Activated CD4-positive, alpha-beta T cell treated with anti-CD3 and anti-CD28 coated beads for 36 hours (primary cell): Measurements from ENCODE around the gene OLA1. TPM values are rescaled to one million over a fixed set of nuclear protein-coding genes. Genes with fewer than 3 reads are reported as not detected.

Experiments used
- ATAC-seq: fragments of 200-7000 bp; cut with Tn5 transposase; one replicate; pipeline ENCODE4 v1.10.0; 2021; ENCODE audit warnings: mild to moderate bottlenecking, moderate library complexity
- CTCF ChIA-PET: fragments of 350-600 bp; sonication (Branson Sonifier 250); formaldehyde crosslinking; loops from one replicate; lab custom pipeline; 2021; ENCODE audit warnings: antibody characterized with exemption; lab: Charles Lee
- POLR2A ChIA-PET: fragments of 350-600 bp; sonication (Branson Sonifier 250); formaldehyde crosslinking; loops from one replicate; lab custom pipeline; 2021; ENCODE audit warnings: antibody characterized with exemption, inconsistent platforms; lab: Charles Lee
- DNase-seq: peaks from one replicate; pipeline ENCODE4 v3.0.0-alpha.2; 2020
- H3K27ac Mint-ChIP-seq: one replicate; pipeline ENCODE4 v1.8.0; 2021; ENCODE audit warnings: mixed read lengths
- H3K27me3 Mint-ChIP-seq: one replicate; pipeline ENCODE4 v1.8.0; 2021; ENCODE audit warnings: mixed read lengths
- H3K36me3 Mint-ChIP-seq: one replicate; pipeline ENCODE4 v1.8.0; 2021; ENCODE audit warnings: low read depth, mixed read lengths
- H3K4me1 Mint-ChIP-seq: one replicate; pipeline ENCODE4 v1.8.0; 2021; ENCODE audit warnings: mixed read lengths
- H3K4me3 Mint-ChIP-seq: one replicate; pipeline ENCODE4 v1.8.0; 2021; ENCODE audit warnings: mild to moderate bottlenecking, moderate library complexity, mixed read lengths
- H3K9me3 Mint-ChIP-seq: one replicate; pipeline ENCODE4 v1.8.0; 2021; ENCODE audit warnings: low read depth, mixed read lengths
- intact Hi-C, 2 experiments: fragments of 100-400 bp; cut with DNase I in 1 of 2; cut with micrococcal nuclease in 1 of 2; formaldehyde crosslinking; loops; one replicate each; pipeline versions ENCODE4 v1.14.2 to v1.15.1; 2022 to 2024; cut with DNase I, micrococcal nuclease
- total RNA-seq, 2 experiments: library from RNA; stranded (reverse); gene quantifications; one replicate each; pipeline ENCODE4 v1.2.3, GENCODE V29; 2021

OLA1 gene
- total RNA-seq, 2 experiments from 2014 or later, result 136 to 157 TPM

DNA sequence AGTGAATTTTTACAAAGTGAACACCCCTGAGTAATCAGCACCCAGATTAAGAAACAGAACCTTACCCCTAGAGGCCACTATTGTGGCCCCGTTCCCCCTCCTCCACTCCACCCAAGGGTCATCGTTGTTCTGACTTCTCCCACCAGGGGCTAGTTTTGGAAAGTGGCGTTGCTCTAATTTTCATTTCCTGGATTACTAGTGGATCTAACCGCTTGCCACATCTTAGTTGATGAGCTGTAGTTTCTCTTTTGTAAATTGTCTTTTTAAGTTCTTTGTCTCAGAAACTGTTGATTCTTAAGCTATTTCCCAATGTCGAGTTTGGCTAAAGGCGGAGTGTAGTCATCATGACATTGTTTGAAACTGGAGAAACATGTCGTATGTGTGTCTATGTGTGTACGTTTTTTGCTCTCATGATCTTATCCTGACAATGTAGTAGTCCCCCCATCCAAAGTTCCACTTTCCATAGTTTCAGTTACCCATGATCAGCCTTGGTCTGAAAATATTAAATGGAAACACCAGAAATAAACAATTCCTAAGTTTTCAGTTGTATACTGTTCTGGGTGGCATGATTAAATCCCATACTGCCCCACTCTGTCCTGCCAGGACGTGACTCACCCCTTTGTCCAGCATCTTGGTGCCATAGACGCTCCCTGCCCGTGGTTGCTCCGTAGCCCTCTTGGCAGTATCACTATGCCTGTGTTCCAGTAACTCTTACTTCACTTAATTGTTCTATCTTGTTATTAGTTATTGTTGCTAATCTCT, 212.2 kb downstream of the OLA1 start:
- H3K27me3 Mint-ChIP-seq, result peaks cover 7% of the 10 kb centered on the region
- H3K27ac Mint-ChIP-seq, result no peak overlapping the region
- ATAC-seq (no peak), DNase-seq (no peak)
- H3K9me3 Mint-ChIP-seq, result no peaks in the 10 kb centered on the region
- CTCF ChIA-PET, result interaction anchor here (1.2 kb wide), 1 partner anchor 12 kb away, joined by 5 read pairs; no protein-coding TSS in a partner anchor
- peaks cover 18% of the 10 kb centered on the region for H3K4me1 Mint-ChIP-seq
- POLR2A ChIA-PET, result no interaction called here
- H3K36me3 Mint-ChIP-seq, result no peaks in the 10 kb centered on the region
- H3K4me3 Mint-ChIP-seq, result no peak overlapping the region
- intact Hi-C loops, result loop anchor here in 1 of 2 experiments (5.0 kb wide), 1 partner anchor 74 kb away; no protein-coding TSS in a partner anchor

DNA sequence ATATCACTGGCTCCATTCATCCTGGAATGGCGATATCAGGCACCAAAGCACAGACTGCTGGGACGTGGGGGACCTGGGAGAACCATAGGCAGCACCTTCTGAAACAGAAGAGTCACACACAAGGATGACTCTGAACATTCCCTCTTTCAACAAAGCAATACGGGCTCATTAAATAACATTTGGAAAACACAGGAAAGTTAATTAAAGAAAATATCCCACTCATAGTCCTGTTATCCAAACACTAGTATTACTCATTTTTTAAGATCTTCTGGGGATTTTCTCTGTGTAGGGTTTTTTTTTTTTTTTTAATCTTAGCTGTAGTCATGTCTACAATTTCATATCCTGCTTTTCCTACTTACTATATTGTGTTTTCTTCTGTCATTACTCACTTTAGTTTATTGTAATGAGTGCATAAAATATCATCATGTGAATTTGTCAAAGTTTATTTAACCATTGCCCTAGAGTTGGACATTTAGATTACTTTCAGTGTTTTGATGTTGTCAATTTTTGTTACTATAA, 213.2 kb downstream of the OLA1 start:
- H3K36me3 Mint-ChIP-seq, result no peaks in the 10 kb centered on the region
- no peak overlapping the region for H3K4me3 Mint-ChIP-seq
- CTCF ChIA-PET, result interaction anchor here (1.2 kb wide), 1 partner anchor 11 kb away, joined by 5 read pairs; no protein-coding TSS in a partner anchor
- no peak overlapping the region for H3K27ac Mint-ChIP-seq
- no peaks in the 10 kb centered on the region for H3K9me3 Mint-ChIP-seq
- DNase-seq (no peak), ATAC-seq (no peak)
- peaks cover 7% of the 10 kb centered on the region for H3K27me3 Mint-ChIP-seq
- intact Hi-C loops, result loop anchor here in 1 of 2 experiments (5.0 kb wide), 1 partner anchor 73 kb away; no protein-coding TSS in a partner anchor
- peaks cover 18% of the 10 kb centered on the region for H3K4me1 Mint-ChIP-seq
- POLR2A ChIA-PET, result no interaction called here

- ATAC-seq (no peak), DNase-seq (no peak)
- intact Hi-C loops, result no loop called here
- Mint-ChIP-seq H3K4me1 (peaks cover 1% of the 10 kb centered on the region), H3K27ac (no peak overlapping the region), H3K36me3 (no peaks in the 10 kb centered on the region), H3K27me3 (peaks cover 7% of the 10 kb centered on the region), H3K9me3 (no peaks in the 10 kb centered on the region), H3K4me3 (no peak overlapping the region)
- POLR2A ChIA-PET, result no interaction called here
- CTCF ChIA-PET, result no interaction called here
Observed at GRCh38 chr2:174033163-174033550, 215.2 kb downstream of the OLA1 start.

DNA sequence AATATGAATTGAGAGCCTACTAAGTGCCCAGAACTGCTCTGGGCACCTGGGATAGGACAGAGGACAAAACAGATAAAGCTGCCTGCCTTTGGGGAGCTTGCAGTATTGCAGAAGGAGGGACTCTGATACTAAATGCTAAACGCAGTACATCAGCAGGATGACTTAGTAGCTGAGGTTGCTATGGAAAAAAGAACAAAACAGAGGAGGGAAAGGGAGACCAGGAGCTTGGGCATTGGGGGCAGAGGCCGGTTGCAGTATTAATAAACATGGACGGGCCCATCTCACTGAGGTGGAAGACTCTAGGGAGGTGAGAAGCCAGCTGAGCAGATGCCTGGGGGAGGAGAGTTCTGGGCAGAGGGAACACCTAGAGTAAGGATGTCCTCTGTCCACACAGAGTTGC, 217.1 kb downstream of the OLA1 start:
- Mint-ChIP-seq H3K36me3 (no peaks in the 10 kb centered on the region), H3K27ac (no peak overlapping the region), H3K9me3 (no peaks in the 10 kb centered on the region), H3K4me3 (no peak overlapping the region), H3K27me3 (peaks cover 4% of the 10 kb centered on the region), H3K4me1 (no peaks in the 10 kb centered on the region)
- intact Hi-C loops, result no loop called here
- DNase-seq (no peak), ATAC-seq (no peak)
- POLR2A ChIA-PET, result no interaction called here
- CTCF ChIA-PET, result interaction anchor here (0.6 kb wide), 1 partner anchor 582 kb away, joined by 3 read pairs; no protein-coding TSS in a partner anchor

- Mint-ChIP-seq H3K4me1 (peaks cover 8% of the 10 kb centered on the region), H3K9me3 (peaks cover 5% of the 10 kb centered on the region), H3K27ac (no peak overlapping the region), H3K27me3 (no peaks in the 10 kb centered on the region), H3K36me3 (no peaks in the 10 kb centered on the region), H3K4me3 (no peak overlapping the region)
- intact Hi-C loops, result no loop called here
- CTCF ChIA-PET, result no interaction called here
- DNase-seq (no peak), ATAC-seq (no peak)
- POLR2A ChIA-PET, result no interaction called here
Observed at GRCh38 chr2:174028935-174029334, 219.4 kb downstream of the OLA1 start.

DNA sequence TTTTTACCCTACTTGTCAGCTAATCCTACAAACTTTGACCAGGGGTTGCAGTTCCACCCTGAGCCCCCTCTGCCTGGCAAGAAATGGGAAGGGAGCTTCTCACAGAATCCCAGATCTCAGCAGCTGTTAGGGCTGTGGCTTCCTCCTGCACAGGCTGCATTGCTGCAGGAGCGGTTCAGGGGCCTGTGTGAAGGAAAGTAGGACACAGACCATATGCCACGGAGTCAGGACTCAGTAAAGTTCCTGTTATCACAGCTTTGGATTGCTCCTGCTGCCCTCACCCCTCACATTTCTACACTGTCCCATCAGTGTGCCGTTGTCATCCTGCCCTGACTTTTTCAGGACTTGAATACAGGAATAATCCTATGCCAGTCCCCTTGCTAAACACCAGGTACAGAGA, 220.4 kb downstream of the OLA1 start:
- ATAC-seq (no peak), DNase-seq (no peak)
- H3K27ac Mint-ChIP-seq, result no peak overlapping the region
- peaks cover 5% of the 10 kb centered on the region for H3K9me3 Mint-ChIP-seq
- CTCF ChIA-PET, result interaction anchor here (0.7 kb wide), 1 partner anchor 114 kb away, joined by 5 read pairs; no protein-coding TSS in a partner anchor
- H3K36me3 Mint-ChIP-seq, result no peaks in the 10 kb centered on the region
- H3K4me1 Mint-ChIP-seq, result peaks cover 12% of the 10 kb centered on the region
- POLR2A ChIA-PET, result interaction anchor here (0.6 kb wide), 1 partner anchor 17 kb away, joined by 6 read pairs; no protein-coding TSS in a partner anchor
- no peaks in the 10 kb centered on the region for H3K27me3 Mint-ChIP-seq
- intact Hi-C loops, result no loop called here
- no peak overlapping the region for H3K4me3 Mint-ChIP-seq

- no peak for ATAC-seq
- Mint-ChIP-seq H3K36me3 (no peaks in the 10 kb centered on the region), H3K9me3 (peaks cover 5% of the 10 kb centered on the region), H3K4me3 (no peak overlapping the region), H3K4me1 (peaks cover 16% of the 10 kb centered on the region), H3K27ac (no peak overlapping the region), H3K27me3 (no peaks in the 10 kb centered on the region)
- no peak for DNase-seq
- CTCF ChIA-PET, result no interaction called here
- POLR2A ChIA-PET, result no interaction called here
- intact Hi-C loops, result no loop called here
Observed at GRCh38 chr2:174026122-174026845, 222.0 kb downstream of the OLA1 start.

DNA sequence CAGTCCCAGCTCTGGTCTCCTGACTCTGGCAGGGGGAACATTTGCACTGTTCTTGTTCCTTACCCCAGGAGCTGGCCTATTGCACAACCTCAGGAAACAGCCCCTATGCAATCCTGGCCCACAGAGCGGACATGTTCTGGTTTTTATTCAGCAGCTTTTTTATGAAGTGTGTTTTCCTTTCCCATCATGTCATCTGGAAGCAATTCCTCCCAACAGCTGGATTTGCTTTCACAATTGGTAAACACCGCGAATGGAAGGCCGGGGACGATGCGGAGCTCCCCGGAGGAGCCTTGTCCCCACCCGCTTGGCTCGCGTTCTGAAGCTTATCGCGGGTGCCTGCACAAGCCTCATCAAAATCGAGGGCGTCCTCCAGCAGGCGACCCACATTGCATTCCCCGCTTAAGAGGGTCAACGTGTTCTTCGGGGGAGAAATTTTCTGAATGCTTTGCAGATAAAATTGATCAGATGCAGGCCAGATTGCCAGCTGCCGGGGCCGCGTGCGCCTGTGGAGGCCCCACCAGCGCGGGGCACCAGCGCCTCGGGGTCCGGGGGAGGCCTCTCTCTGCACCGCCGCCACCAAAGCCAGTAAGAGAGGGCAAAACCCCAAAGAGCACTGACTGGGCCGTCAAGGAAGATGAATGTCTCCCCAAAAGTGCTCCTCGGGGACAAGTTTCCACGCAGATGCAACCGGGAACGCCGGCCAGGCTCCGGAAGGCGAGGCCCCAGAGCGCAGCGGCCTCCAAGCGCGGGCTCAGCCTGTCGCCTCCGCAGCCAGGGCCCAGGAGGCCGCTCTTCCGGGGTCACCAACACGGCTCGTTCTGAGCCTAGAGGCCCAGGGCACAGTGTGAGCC, 222.8 kb downstream of the OLA1 start:
- intact Hi-C loops, result loop anchor here in 1 of 2 experiments (2.0 kb wide), 1 partner anchor 13 kb away; no protein-coding TSS in a partner anchor
- DNase-seq (no peak), ATAC-seq (no peak)
- Mint-ChIP-seq H3K4me1 (peaks cover 16% of the 10 kb centered on the region), H3K27ac (no peak overlapping the region), H3K27me3 (no peaks in the 10 kb centered on the region), H3K9me3 (peaks cover 5% of the 10 kb centered on the region), H3K36me3 (no peaks in the 10 kb centered on the region), H3K4me3 (no peak overlapping the region)
- ChIA-PET POLR2A (no interaction called here), CTCF (interaction anchor here (0.5 kb wide), 1 partner anchor 464 kb away, joined by 4 read pairs; no protein-coding TSS in a partner anchor)

GRCh38 chr2:174024524-174025270, 223.6 kb downstream of the OLA1 start:
- Mint-ChIP-seq H3K4me3 (no peak overlapping the region), H3K36me3 (no peaks in the 10 kb centered on the region), H3K27me3 (no peaks in the 10 kb centered on the region), H3K9me3 (peaks cover 5% of the 10 kb centered on the region), H3K4me1 (peaks cover 16% of the 10 kb centered on the region), H3K27ac (no peak overlapping the region)
- ChIA-PET POLR2A (interaction anchor here (0.5 to 0.6 kb wide), 2 partner anchors 45 to 65 kb away, joined by 3 to 5 read pairs; no protein-coding TSS in a partner anchor), CTCF (interaction anchor here (0.5 to 1.4 kb wide), 2 partner anchors 11 to 465 kb away, joined by 4 to 5 read pairs; no protein-coding TSS in a partner anchor)
- DNase-seq (no peak), ATAC-seq (no peak)
- intact Hi-C loops, result loop anchor here (1.0 to 5.0 kb wide), 4 partner anchors 14 to 62 kb away; no protein-coding TSS in a partner anchor
